GM18511 (cell line): Measurements from ENCODE around the gene LRRC70.

Experiments used
- ATAC-seq: cut with Tn5 transposase; IDR thresholded peaks from one replicate; pipeline ENCODE4 v1.9.1; 2021; ENCODE audit warnings: mild to moderate bottlenecking, moderate library complexity; ENCODE audit not compliant: unreplicated experiment

Gene LRRC70

GRCh38 chr5:62575066-62575465 lies 3.6 kb upstream of the LRRC70 start:
- no peak for ATAC-seq

DNA sequence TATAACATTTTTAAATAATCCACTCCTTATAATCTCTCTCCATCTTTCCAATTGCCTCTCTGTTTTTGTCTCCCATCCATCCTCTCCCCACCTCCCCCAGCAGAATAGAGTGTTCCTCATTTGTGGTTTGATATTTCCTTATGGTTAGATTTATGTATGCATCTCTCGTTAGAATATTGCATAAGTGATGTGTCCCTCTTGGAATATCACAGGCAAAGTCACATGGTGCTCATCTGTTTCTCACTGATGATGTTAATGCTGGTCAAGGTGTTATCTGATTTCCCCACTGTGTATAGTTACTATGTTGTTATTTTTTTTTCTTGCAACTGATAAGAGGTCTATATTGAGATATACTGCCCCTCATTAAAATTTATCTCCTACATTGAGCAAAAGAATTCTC lies 3.1 kb upstream of the LRRC70 start:
- ATAC-seq, result no peak

DNA sequence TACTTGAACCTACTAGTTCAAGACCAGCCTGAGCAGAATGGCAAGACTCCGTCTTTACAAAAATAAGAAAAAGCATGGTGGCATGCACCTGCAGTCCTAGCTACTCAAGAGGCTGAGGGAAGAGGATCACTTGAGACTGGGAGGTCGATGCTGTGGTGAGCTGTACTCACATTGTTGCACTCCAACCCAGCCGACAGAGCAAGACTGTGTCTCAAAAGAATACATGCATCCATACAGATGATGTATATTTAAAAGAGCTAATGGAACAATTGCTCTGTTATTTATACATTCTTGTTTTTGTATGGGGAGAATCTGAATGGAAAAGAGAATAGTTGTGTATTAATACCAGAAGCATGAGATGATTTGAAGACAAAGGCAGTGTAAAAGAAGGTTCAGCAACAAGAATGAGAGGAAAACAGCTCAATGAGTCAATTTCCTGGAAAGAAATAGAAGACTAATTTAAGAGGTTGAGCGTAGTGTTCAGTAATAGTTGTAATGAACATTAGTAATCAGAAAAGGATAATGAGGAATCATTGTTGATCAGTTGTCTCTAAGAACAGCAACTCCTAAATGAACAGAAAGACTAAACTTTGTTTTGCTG lies 1.9 kb upstream of the LRRC70 start:
- ATAC-seq, result no peak

DNA sequence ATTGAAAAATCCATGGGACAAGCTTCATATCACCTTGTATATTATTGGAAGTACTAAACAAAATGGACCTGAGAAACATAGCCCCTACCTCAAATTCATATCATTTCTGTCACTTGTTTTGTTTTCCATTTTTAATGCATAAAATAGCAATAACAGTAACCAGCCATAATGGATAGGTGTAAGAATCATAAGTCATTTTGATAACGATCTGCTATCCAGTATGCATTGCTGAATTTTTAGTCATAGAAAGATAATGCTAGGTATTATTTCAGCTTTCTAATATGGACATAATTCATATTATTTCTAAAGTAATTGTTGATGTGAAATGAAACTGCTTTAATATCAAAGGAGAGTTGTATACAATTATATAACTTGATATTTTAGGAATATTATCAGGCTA lies 1.1 kb upstream of the LRRC70 start:
- ATAC-seq, result no peak

- ATAC-seq, result no peak
Observed at GRCh38 chr5:62579761-62580160, 1.1 kb downstream of the LRRC70 start.

DNA sequence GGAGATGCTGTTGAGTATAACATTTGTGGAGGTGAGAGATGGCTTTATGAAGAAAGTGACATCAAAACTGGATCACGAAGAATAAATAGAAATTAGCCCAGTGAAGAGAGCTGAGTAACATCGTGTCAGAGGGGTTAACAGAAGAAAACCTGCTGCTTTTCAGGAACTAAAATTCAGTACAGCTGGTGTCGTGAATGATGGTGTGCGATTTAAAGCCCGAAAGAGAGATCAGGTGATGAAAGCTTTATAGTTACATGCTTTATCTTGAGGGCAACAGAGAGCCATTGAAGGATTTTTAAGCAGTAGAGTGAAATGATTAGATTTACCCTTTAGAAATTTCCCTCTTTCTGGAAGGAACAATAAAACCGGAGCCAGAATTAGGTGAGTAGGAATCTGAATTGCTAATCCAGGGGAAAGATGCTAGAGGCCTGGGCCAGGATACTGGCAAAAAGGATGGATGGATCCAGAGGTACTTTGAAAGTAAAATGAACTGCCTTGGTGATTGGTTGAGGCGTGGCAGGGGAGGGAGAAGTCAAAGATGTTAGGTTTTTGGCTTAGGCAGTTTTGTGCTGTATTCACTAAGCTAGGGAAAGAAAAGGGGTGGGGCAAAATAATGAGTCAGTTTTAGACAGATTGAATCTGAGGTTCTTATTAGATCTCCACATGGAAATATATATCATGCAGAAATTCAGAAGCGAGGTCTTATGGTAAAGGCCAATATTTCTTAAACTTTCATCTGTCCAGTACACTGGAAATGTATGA lies 3.4 kb downstream of the LRRC70 start:
- no peak for ATAC-seq

DNA sequence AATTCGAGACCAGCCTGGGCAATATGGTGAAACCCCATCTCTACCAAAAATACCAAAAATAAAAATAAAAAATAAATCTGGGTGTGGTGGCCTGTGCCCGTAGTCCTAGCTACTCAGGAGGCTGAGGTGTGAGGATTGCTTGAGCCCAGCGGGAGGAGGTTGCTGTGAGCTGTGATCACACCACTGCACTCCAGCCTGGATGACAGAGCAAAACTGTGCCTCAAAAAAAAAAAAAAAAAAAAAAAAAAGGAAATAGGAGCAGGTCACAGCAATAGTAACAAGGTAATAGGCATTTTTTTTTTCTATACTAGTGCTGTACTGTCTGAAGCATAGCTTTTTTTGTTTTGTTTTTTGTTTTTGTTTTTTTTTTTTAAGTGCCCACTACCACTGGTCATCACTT lies 5.8 kb downstream of the LRRC70 start:
- no peak for ATAC-seq

- no peak for ATAC-seq
Observed at GRCh38 chr5:62585306-62585705, 6.7 kb downstream of the LRRC70 start.

GRCh38 chr5:62585751-62586150 lies 7.1 kb downstream of the LRRC70 start:
- ATAC-seq, result no peak

- no peak for ATAC-seq
Observed at GRCh38 chr5:62587737-62588136, 9.1 kb downstream of the LRRC70 start.

DNA sequence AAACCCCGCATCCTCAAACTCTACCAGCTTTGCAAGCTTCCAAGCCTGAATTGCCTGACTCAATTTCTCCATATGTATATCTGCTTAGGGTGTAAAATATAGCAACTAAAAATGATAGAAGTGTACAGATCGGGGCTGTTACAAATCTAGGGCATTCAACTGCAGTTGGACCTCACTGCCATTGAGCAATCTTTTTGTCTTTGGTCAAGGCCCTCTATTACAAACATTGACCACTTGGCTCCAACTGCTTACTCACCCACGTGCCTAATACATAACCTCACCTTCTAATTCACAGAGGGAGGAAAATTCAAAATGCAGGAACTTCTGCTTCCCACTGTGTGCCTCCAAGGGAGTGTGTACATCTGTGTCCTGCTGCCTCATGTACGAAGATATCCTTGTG lies 10.0 kb downstream of the LRRC70 start:
- no peak for ATAC-seq

- no peak for ATAC-seq
Observed at GRCh38 chr5:62589504-62589903, 10.9 kb downstream of the LRRC70 start.

DNA sequence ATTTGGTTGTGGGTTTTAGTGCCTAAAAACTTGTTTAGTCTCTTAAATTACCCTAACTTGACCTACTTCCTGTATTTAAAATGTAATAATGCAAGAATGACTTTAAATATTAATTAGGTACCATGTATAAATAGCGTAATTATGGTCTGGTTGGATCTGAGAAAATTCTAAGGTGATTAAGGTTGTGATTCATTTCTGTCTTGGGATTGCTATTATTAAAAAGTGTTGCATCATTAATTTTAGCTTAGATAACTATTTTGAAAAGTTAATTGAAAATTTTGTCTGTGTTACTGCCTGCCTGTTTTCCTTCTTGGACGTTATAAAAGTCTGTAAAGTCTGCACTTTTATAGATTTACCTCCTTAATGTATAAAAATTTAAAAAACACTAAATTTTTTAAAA lies 11.8 kb downstream of the LRRC70 start:
- no peak for ATAC-seq

GRCh38 chr5:62592558-62592957 lies 13.9 kb downstream of the LRRC70 start:
- ATAC-seq, result no peak

DNA sequence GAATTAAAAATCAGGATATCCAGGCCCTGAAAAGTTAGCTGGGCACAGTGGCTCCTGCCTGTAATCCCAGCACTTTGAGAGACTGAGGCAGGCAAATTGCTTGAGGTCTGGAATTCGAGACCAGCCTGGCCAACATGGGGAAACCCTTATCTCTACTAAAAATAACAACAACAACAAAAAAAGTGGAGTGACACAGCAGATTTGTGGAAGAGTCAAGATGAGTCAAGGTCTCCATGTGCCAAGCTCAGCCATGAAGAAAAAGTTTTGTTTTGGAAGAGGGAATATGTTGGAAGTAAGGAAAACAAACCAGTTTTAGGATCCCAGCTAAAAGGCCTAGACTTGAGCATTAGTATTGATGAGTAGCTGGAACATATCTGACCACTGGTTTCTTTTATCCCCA lies 14.7 kb downstream of the LRRC70 start:
- no peak for ATAC-seq

DNA sequence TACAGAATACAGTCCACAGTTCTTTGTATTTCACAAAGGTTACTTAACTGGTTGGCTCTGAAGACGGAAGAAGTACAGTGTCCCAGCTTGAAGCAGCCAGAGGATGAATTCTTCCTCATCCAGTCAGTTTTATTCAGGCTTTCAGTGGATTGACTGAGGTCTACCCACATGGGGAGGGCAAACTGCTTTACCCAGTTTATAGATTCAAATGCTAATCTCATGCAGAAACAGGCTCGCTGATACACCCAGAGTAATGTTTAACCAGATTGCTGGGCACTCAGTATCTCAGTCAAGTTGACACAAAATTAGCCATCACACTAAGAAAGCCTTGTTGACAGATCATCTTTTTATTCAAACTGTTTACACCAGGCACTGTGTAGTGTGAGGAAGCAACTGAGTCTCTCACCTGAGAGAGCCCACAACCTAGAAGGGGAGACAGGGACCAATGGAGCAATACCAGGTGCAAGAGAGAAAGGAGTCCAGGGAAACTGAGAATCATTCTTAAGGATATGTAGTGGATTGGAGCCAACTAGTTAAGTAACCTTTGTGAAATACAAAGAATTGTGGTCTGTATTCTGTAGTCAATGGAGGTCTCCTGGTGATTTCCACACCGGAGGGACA lies 15.9 kb downstream of the LRRC70 start:
- no peak for ATAC-seq

GRCh38 chr5:62596096-62596495 lies 17.5 kb downstream of the LRRC70 start:
- ATAC-seq, result no peak

GRCh38 chr5:62596691-62597090 lies 18.1 kb downstream of the LRRC70 start:
- no peak for ATAC-seq

GRCh38 chr5:62597314-62597713 lies 18.7 kb downstream of the LRRC70 start:
- ATAC-seq, result no peak

- no peak for ATAC-seq
Observed at GRCh38 chr5:62600560-62601252, 22.1 kb downstream of the LRRC70 start.

DNA sequence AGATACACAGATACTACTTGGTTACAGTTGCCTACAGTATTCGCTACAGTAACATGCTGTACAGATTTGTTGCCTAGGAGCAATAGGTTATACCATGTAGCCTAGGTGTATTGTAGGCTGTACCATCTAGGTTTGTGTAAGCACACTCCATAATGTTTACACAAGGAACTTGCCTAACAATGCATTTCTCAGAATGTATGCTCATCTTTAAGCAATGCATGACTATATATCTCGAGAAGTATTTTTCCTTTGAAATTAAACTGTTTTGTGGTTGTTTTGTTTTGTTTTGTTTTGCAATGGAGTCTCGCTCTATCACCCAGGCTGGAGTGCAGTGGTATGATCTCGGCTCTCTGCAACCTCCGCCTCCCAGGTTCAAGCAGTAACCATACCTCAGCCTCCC lies 25.3 kb downstream of the LRRC70 start:
- no peak for ATAC-seq

DNA sequence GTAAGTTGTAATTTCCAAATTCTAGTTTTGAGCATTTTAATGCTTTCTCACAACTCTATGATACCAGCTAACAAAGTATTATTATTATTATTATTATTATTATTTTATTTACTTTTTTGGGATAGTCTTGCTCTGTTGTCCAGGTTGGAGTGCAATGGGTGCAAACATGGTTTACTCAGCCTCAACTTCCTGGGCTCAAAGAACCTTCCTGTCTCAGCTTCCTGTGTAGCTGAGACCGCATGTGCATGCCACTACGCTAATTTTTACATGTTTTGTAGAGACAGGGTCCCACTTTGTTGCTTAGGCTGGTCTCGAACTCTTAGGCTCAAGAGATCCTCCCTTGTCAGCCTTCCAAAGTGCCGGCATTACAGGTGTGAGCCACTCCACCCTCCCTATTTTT lies 27.0 kb downstream of the LRRC70 start:
- no peak for ATAC-seq
